Activated gamma-delta T cell treated with Interleukin-2 at 50 U/mL for 16 hours (primary cell): ENCODE results near the gene SNED1.

Experiments used
- DNase-seq: peaks from one replicate; pipeline ENCODE4 v3.0.0-alpha.2; 2020

Gene SNED1

DNA sequence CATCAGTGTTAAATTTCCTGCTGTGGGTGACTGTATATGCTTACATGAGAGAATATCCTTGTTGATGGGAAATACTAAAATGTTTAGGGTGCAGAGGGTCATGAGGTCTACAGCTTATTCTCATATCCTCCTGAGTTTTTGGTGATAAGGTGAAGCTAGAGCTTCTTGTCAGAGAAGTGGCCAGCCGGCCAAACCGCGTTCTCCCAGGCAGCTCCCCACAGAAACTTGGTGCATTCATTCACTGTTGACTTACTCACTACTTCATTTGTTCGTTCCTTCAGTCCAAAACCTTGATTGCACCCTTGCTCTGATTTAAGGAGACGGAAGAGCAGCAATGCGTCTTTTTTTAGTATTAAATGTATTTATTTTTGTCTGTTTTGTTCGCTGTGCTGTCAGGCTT is 8.7 kb downstream of the SNED1 start:
- DNase-seq: no peak

DNA sequence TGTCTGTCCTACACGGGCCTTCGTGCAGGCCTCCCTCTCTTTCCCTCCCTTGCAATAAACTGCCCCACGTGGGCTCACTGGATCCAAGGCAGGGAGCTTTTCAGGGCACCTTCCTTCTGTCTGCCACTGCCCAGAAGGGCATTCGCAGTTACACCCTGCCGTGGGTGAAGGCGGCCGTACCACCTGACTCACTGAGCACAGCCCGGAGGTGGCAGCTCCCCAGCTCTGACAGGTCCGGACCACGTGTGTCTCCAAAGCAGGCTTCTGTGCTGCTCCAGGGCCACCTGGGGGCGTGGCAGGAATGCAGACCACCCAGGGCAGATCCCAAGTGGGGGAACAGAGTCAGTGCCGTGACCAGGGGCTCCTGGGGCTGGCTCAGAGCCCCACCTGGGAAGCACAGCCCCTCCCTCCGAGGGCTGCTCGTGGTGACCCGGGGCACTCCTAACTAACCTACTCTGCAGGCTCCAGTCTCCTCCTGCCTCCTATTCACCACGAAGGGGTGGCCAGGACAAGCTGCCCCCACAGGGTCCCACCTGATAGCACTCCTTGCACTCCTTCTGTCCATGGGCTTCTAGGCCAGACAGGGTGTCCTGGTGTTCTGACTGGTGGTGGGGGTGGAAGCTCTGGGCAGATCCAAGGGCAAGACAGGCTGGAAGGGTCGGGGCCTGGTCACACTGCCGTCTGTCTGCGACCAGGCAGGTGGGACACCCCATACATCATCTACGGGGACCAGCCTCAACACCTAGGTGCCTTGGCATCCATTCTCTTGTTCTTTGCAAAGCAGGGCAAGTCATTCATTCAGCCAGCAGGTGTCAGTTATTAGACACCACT is 9.7 kb downstream of the SNED1 start:
- DNase-seq: no peak

DNA sequence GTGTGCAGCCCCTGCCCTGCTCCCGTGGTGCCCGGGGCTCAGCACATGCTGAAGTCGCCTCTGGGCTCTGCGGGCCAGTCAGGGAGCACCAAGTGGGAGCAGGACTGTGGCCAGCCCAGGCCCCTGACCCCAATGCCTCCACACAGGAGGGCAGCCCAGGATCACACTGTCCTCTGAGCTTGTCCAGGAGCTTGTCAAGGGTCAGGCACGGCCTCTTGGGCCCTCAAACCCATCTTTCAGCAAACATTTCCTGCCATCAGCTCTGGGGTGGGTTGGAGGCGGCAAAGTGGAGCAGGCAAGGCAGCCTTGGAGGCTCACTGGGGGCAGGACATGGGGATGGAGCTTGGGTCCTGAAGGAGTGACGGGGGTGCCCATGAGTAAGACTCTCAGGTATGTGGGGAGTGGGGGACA is 10.3 kb downstream of the SNED1 start:
- DNase-seq: no peak

DNA sequence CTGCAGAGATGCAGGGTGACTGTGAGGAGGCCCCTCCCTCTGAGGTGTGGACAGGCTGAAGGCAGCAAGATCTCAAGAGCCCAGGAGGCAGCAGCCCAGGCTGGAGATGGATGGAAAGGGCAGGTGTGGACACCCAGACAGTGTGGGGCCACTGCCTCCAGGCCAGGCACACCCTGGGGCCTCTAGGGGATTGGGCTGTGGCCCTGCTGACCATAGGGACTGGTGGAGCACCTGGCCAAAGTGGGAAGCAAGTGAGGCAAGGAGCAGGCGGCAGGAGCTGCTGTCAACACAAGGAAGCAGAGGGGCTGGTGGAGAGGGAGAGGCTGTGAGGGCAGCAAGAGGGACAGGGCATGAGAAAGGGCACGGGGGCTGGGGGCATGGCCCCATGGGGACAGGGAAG is 10.8 kb downstream of the SNED1 start:
- DNase-seq: no peak

DNA sequence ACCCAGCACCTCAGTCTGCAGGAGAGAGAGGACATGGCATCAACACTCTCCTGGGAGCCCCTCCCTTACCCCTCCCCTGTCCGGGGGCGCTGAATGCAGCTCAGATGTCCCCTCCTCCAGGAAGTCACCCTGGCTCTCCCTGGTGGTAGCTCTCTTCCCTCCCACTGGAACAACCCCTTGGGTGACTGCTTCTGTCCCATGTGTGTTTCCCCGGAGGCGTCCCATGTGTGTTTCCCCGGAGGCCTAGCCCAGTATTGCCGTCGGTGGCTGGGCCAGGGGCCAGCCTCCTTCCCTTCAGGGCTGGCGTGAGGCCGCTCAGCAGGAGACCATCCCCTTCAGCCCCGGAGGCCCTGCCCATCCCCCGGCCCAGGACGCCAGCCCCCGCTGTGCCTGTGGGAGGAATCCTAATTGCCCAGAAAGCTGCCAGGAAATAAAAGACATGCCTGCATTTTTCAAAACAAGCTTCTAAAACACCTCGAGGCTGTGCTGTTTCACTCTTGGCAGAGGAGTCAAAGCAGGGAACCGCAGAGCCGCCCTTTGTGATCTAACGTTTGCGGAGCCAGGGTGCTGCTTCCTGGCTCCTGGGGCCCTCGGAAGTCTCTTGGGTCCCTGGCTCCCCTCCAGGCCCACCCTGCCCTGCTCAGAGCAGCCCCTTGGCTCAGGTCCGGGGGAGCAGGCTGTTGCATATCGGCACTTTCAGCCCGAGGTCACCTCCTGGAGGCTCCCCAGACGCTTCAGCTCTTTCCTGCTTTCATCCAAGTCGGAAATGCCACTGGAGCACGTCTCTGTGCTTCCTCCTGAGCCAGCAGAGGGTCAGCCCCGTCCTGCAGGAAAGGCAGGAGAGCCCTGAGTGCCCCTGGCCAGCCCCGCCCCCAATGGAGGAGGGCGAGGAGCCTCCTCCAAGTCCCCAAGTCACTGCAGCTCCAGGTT is 11.4 kb downstream of the SNED1 start:
- peak; percentile 48 for DNase-seq

DNA sequence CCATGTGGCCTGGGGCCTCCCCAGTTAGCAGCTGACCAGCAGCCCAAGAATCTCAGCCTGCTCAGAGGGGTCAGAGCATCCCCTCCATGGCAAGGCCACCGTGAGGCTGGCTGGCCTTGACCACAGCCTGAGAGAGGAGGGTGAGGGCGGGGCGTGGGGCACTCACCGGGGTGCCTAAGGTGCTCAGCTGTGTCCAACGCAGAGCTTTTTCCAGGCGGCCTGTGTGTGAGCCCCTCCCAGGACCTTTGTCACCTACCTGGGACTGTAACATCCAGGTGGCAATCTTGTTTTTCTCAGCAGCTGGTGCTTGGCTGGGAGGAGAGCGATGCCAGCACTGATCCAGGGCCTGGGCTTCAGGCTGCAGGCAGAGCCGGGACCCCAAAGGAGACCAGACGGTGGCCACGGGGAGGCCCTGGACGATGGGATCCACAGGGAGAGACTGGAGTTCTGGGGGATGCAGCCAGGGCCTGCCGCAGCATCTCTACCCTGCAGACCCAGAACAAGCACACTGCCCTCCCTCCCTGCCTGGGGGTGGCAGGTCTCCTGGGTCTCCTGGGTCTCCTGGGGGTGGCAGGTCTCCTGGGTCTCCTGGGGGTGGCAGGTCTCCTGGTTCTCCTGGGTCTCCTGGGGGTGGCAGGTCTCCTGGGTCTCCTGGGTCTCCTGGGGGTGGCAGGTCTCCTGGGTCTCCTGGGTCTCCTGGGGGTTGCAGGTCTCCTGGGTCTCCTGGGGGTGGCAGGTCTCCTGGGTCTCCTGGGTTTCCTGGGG is 12.3 kb downstream of the SNED1 start:
- peak; percentile 3 for DNase-seq

DNA sequence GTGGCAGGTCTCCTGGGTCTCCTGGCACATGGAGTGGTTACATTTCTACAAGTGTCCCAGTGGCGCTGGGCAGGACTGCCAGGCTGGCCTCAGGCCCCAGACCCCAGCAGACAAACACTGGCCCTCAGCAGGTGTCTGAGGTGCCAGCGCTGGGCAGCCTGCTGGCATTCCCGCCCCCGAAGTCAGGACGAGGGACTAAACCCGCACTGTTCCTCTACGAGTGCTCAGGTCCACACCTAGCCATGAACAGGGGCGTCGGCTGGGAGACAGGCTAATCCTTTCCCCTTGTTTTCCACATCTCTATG is 12.8 kb downstream of the SNED1 start:
- DNase-seq: peak; percentile 1

DNA sequence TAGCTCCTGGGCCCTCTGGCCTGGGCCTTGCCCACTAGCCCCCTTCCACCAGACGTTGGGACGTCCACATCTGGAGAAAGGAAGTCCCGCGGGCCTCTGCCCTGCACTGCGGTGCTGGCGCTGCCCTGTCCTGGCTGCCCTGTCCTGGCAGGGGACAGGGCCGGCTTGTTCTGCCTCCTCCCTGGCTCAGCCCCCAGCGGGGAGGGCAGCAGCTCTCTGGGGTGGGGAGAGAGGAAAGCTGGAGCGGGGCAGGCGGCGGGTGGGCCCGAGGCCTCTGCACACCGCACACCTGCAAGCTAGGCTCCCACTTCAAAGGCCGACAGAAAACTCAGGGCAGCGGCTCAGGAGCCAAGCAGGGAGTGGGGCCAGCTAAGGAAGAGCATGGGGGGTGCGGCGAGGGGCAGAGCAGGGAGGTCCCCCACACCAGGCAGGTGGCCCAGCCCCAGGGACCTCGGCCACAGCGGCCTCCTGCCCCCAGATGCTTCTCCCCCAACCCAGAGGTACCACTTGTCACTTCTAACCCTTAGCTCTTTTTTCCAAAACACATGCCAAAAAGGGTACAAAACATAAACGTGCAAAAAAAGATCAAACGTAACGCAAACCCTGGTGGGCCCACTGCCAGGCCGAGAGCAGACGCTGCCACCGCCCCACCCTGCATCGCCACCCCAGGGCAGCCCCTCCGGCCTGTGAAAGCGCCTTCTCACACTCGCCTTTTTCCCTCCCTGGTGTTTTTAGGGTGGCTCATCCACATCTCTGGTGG is 13.5 kb downstream of the SNED1 start:
- DNase-seq: peak; percentile 5

DNA sequence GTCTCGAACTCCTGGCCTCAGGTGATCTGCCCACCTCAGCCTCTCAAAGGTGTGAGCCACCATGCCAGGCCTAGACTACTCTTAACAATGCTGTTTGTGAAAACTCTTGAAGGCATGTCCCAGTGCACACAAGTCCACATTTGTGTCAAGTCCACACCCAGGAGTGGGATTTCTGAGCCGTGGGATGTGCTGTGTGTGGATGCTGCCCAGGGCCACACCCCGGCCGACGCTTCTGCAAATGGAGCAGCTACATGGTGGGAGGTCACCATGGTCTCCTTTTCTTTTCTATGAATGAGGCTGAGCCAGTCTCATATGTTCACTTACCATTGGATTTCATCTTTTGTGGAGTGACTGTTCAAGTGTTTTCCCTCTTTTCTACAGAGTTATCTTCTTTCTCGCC is 15.8 kb downstream of the SNED1 start:
- DNase-seq: no peak

DNA sequence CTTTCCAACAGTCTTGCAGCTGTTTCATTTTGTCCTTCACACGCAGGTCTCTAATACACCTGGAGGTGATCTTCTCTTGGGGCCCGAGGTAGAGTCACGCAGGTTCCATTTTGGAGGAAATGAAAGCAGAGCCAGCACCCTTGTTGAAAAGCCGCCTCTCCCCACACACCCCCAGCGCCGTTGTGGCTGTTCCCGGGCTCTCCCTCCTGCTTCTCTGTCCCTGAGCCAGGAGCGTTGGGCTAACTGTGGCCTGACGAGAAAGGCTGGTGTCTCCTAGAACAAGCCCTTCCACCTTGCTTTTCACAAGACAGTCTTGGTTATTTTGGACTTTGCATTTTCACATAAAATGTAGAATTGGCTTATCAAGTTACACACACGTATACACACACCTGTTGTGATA is 16.3 kb downstream of the SNED1 start:
- DNase-seq: no peak

DNA sequence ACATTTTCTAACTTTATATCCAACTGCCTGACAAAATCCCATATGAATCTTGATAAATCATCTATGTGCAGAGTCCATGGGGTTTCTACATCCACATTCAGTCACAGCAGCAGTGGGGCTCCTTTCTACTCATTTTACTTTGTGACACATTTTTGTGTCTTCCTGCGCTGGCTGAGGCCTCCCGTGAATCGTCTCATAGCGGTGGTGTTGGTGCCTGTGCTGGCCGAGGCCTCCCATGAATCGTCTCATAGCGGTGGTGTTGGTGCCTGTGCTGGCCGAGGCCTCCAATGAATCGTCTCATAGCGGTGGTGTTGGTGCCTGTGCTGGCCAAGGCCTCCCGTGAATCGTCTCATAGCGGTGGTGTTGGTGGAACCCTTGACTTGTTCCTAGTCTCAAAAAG is 17.0 kb downstream of the SNED1 start:
- no peak for DNase-seq

DNA sequence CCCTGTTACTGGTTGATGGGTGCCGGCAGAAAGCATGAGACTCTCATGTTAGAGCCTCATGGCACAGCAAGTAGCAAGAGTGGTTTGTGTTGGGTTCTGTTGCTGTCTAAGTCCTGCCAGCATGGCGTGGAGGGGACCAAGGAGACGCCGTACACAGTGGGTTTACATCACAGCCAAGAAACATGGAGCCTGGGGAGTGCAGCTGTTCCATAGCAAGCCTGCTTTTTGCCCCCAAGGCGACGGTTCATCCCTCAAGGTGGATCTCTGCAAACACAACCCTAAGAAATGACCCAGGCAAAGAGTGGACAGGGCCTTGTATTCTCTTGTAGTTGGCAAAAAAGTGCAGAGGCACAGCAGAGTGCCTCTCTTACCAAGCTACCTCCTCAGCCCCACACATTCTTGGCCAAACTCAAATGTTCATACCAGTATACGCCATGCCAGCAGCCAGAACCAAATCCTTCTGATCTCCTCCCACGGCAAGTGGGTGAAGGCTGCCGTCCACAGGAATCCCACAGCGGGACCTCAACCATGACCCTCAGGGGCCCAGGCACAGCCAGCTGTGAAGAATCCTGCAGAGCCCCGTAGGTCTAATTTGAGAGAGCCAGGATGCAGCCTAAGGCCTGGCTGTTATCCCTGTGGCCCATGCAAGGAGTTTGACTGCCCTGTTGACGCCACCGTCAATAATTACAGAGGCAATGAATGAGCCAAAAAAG is 19.0 kb downstream of the SNED1 start:
- DNase-seq: no peak

DNA sequence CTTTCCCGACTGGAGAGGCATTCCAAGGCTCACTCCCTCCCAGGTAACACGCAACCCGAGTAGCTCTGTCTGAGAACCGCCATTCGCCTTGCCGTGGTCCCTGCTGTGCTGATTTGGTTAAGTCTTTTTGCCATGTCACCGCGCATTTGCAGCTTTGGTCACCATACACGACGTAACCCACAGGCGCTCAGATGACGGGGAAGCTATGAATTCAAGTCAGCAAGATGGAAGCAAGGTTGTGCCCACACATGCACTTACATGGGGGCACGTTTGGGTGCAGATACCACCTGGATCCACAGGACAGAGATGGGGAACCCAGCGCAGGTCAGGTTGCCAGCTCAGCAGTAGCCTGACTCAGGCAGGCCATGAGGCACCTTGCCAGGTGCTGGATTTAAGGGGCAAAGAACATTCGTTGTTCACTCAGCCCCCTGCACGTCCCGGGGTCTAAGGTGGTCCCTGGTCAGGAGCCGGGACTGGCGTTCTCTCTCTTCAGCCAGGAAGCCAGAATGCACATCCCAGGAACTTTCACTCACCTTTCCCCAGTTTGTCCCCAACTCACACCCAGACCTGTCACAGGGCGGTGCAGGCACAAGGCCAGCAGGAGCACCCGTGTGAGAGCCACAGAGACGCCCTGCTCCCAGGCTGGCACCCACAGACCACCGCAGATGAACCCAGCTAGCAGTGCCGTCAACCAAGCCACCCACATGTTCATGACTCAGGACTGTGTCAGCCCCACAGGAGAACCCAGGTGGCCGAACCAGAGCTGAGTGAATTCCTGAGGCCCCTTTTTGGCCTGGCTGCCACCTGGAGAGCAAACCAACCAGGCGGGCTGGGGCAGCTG is 19.9 kb downstream of the SNED1 start:
- DNase-seq: no peak

DNA sequence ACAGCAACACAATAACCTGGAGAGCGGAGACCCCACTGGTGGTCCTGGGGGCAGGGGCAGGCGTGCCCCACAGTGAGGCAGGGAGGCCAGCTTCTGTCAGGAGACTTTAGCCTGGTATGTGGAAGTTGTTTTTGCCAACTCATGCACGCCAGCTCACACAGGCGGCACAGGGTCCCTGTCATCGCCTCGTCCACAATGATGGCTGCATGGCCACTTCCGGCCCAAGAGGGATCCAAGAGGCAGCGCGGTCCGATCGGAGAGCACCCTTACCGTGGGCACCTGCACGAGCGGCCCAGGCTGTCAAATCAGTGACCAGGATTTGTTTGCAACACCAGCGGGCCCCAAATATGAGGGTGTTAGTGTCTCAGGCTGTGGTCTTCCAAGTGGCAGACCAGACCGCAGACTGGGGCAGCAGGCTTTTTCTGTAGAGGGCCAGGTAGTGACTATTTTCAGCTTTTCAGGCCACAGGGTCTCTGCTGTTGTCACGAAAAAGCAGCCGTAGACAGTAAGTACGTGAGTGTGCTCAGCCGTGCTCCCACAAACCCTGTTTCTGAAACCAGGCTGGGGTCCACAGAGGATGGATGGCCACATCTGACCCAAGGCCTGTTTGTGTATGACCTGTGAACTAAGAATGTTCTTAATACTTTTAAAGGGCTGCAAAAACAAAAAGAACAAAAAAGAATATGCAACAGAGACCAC is 21.2 kb downstream of the SNED1 start:
- no peak for DNase-seq

DNA sequence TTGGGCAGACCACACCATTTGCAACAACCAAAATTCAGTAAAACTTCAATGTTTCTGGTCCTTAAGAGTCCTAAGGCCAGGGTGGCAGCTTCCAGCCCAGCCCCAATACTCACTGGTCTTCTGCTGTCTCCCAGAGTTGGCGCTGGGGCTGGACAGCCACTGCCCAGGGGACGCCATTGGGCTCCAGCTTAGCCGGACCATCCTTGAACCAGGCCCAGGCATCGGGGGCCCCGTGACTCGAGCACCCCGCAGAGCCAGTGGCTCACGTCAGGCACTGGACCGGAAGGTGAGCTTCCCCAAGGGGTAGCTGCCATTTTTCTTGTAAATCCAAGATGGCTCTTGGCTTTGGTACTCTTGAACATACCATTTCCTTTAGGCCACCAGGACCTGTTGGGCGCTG is 21.8 kb downstream of the SNED1 start:
- no peak for DNase-seq

DNA sequence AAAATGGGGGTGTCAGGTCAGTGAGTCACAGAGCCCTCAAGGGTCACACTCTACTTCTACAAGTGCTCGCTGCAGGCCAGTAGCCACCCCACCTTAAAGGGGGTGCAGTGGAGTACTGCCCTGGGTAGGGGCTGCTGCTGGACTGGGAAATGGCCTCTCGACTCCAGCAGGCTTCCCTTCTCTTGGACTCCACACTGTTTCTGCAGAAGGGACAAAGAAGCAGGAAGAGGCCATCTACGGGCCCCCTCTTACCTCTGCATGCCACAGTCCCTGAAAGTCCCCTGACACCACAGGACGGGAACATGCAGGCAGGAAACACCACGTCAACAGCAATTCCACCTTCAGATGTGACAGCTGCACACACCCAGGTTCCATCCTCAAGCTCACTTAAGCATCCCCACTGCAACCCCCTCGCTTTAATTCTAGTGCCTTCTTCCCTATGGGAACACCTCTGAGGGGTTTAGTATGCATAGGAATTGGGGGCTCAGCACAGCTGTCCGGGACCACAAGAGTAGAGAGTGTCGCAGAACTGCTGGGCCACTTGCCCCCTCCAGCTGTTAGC is 22.3 kb downstream of the SNED1 start:
- DNase-seq: no peak

DNA sequence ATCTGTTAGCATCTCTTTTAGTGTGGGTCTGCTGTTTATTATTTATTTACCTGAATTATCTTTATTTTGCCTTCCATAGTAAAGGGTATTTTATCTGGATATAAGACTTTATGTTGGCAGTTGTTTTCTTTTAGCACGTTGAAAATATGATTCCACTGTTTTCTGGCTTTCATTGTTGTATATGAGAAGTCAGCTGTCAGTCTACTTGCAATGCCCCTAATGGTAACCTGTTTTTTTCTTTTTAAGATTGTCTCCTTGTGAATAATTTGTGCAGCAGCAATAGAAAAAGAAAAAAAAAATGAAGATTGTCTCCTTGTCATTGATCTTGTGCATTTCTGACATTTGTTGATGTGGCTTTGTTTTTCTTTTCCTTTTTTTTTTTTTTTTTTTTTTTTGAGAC is 27.2 kb downstream of the SNED1 start:
- DNase-seq: no peak

DNA sequence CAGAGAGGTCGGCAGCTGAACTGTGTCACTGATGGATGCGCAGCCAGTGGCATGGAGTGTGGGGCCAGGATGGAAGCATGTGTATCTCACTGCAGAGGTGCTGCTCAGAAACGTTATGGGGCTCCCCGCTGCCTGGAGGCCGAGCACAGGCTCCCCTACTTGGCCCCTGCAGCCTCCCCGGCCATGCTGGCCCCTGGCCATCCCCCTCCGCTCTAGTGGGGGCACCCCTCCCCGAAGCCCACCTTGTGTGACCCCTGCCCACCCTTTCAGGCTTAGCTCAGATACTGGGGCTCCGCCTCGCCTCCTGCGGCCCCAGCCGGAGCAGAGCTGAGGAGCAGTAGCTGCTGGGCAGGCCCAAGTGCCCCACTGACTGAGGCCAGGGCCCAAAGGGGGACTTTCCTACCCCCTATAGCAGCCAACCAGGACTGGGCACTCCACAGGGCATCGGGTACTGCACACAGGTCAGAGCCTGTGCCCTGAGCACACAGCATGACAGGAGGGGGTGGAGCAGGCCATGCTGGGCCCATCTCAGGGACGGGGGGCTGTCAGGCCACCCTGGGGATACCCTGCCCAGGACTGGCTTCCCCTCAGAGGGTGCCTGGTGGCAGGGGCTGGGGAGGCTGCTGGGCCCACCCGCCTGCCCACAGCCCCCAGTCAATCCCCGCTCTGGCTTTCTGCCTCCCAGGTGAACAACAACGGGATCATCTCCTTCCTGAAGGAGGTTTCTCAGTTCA is 31.3 kb downstream of the SNED1 start:
- DNase-seq: no peak

DNA sequence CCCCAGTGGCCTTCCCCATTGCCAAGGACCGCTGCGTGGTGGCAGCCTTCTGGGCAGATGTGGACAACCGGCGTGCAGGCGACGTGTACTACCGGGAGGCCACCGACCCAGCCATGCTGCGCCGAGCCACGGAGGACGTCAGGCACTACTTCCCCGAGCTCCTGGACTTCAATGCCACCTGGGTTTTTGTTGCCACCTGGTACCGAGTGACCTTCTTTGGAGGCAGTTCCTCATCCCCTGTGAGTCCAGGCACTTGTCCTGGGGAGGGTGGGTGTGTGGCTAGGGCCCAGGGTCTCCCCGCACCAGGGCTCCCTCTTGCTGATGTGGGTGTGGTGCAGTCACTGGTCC is 31.9 kb downstream of the SNED1 start:
- no peak for DNase-seq

DNA sequence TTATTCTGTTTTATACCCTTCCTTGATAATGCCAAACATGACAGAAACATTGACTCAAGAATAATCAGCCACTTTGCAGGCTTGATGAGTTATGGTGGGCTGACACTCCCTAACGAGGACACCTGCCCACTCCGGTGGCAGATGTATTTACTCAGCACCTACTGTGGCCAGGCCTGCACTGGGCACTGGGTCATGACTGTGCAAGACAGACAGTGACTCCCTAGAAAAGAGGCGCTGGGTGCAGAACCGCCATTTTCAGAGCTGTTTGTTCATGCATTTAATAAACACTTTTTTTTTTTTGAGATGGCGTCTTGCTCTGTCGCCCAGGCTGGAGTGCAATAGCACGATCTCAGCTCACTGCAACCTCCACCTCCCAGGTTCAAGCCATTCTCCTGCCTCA is 32.5 kb downstream of the SNED1 start:
- DNase-seq: no peak
